GM19324 (cell line): ENCODE data around the gene LOXL1.
"Not testable (repeated sequence)": the region's sequence is repeated elsewhere in the genome, so short reads cannot be mapped to it uniquely, and the experiment has no call there.

Experiments used
- ATAC-seq: cut with Tn5 transposase; IDR thresholded peaks from one replicate; pipeline ENCODE4 v1.9.1; 2021; ENCODE audit warnings: mild to moderate bottlenecking, moderate library complexity; ENCODE audit not compliant: unreplicated experiment, low FRiP score

The LOXL1 gene

GRCh38 chr15:73972984-73973682 is 46.9 kb downstream of the LOXL1 start:
- ATAC-seq: no peak

GRCh38 chr15:73973683-73974200 is 47.5 kb downstream of the LOXL1 start:
- not testable (repeated sequence) for ATAC-seq

- not testable (repeated sequence) for ATAC-seq
Observed at GRCh38 chr15:73975440-73976125, 49.3 kb downstream of the LOXL1 start.

GRCh38 chr15:73978896-73979295 is 52.6 kb downstream of the LOXL1 start:
- no peak for ATAC-seq

- ATAC-seq: no peak
Observed at GRCh38 chr15:73979636-73980035, 53.4 kb downstream of the LOXL1 start.

- no peak for ATAC-seq
Observed at GRCh38 chr15:73981761-73982221, 55.5 kb downstream of the LOXL1 start.

GRCh38 chr15:73982222-73982962 is 56.1 kb downstream of the LOXL1 start:
- no peak for ATAC-seq

GRCh38 chr15:73983211-73983727 is 57.0 kb downstream of the LOXL1 start:
- no peak for ATAC-seq

GRCh38 chr15:73983773-73984172 is 57.5 kb downstream of the LOXL1 start:
- no peak for ATAC-seq

- no peak for ATAC-seq
Observed at GRCh38 chr15:73984208-73984979, 58.1 kb downstream of the LOXL1 start.

- ATAC-seq: no peak
Observed at GRCh38 chr15:73985101-73985873, 59.0 kb downstream of the LOXL1 start.

- no peak for ATAC-seq
Observed at GRCh38 chr15:73986055-73986775, 60.0 kb downstream of the LOXL1 start.

GRCh38 chr15:73986776-73987056 is 60.5 kb downstream of the LOXL1 start:
- no peak for ATAC-seq

GRCh38 chr15:73987250-73987649 is 61.0 kb downstream of the LOXL1 start:
- ATAC-seq: no peak

GRCh38 chr15:73987681-73988444 is 61.6 kb downstream of the LOXL1 start:
- no peak for ATAC-seq

GRCh38 chr15:73988445-73988969 is 62.2 kb downstream of the LOXL1 start:
- ATAC-seq: no peak

GRCh38 chr15:73989001-73989798 is 62.9 kb downstream of the LOXL1 start:
- no peak for ATAC-seq
